ENCODE results near the gene BCAM.
A peak's percentile ranks its signal among the peaks of the same experiment; 100 is the strongest.

The BCAM gene

DNA sequence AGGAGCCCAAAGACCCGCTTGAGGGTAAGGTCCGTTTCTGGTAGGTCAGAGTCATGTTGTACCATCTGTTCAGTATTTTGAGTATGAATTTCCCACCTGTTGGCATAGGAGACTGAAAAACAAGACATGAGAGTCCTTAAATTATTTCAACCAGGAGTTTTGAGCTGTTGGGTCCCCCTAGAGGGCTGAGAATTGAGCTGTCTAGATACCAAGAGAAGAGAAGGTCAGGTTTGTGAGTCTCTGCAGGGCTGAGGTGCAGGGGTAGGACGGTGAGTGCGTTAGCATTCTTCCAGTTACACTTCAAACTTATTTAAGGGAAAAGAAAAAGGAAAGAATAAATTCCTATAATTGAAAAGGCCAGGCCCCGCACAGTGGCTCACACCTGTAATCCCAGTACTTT is 26.2 kb upstream of the BCAM start:
- H3K36me3 ChIP-seq (ENCODE audit: control insufficient read depth in 2 of 2, insufficient read depth in 1 of 2, low read length in 2 of 2) = no peaks in the 10 kb centered on the region
- H3K4me3 ChIP-seq (ENCODE audit: low read depth, low read length) = no peak overlapping the region
- H3K27ac ChIP-seq (ENCODE audit: extremely low read depth, low read depth, low read length) = no peak overlapping the region
- ChIA-PET CTCF (interaction anchor here (0.5 to 5.4 kb wide), 10 partner anchors 8 to 200 kb away, joined by 3 to 72 read pairs (median 6); no protein-coding TSS in a partner anchor), POLR2A (no interaction called here)
- no peaks in the 10 kb centered on the region for H3K4me1 ChIP-seq (ENCODE audit: control insufficient read depth, insufficient read depth, low read length)
- TF ChIP-seq ZSCAN23 (tag by site-specific recombination; IDR thresholded peaks at IDR 0.05) (no peak), ZNF214 (tag by site-specific recombination; IDR thresholded peaks at IDR 0.05; ENCODE audit: borderline replicate concordance) (no peak), SCRT2 (tag by site-specific recombination; IDR thresholded peaks at IDR 0.05) (peak; percentile 68; the same call in 1 of the 2 replicates)
- no peaks in the 10 kb centered on the region for H3K9me3 ChIP-seq (ENCODE audit: control insufficient read depth, insufficient read depth, low read depth, low read length)

- H3K27ac ChIP-seq (ENCODE audit: extremely low read depth, low read depth, low read length) = no peak overlapping the region
- no peaks in the 10 kb centered on the region for H3K36me3 ChIP-seq (ENCODE audit: control insufficient read depth in 2 of 2, insufficient read depth in 1 of 2, low read length in 2 of 2)
- ChIA-PET CTCF (interaction anchor here (0.6 to 5.4 kb wide), 40 partner anchors 9 to 712 kb away, joined by 3 to 72 read pairs (median 5); partner anchors contain the start of genes NECTIN2 and TOMM40), POLR2A (interaction anchor here (1.1 kb wide), 1 partner anchor 10 kb away, joined by 3 read pairs; no protein-coding TSS in a partner anchor)
- TF ChIP-seq ZBTB11 (tag by site-specific recombination; conservative IDR thresholded peaks at IDR 0.05; ENCODE audit: low read depth) (no peak), BCL11B (tag by site-specific recombination; IDR thresholded peaks at IDR 0.05; ENCODE audit: low read depth) (no peak), ZNF596 (tag by site-specific recombination; IDR thresholded peaks at IDR 0.05) (no peak), GLIS2 (tag by site-specific recombination; IDR thresholded peaks at IDR 0.05) (no peak), ZNF24 (tag by site-specific recombination; IDR thresholded peaks at IDR 0.05) (no peak), RBAK (tag by site-specific recombination; IDR thresholded peaks at IDR 0.05) (no peak)
- TF ChIP-seq, protein P1, sequence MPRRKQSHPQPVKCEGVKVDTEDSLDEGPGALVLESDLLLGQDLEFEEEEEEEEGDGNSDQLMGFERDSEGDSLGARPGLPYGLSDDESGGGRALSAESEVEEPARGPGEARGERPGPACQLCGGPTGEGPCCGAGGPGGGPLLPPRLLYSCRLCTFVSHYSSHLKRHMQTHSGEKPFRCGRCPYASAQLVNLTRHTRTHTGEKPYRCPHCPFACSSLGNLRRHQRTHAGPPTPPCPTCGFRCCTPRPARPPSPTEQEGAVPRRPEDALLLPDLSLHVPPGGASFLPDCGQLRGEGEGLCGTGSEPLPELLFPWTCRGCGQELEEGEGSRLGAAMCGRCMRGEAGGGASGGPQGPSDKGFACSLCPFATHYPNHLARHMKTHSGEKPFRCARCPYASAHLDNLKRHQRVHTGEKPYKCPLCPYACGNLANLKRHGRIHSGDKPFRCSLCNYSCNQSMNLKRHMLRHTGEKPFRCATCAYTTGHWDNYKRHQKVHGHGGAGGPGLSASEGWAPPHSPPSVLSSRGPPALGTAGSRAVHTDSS (tag by site-specific recombination; IDR thresholded peaks at IDR 0.05) = no peak
- TF ChIP-seq, protein P2, sequence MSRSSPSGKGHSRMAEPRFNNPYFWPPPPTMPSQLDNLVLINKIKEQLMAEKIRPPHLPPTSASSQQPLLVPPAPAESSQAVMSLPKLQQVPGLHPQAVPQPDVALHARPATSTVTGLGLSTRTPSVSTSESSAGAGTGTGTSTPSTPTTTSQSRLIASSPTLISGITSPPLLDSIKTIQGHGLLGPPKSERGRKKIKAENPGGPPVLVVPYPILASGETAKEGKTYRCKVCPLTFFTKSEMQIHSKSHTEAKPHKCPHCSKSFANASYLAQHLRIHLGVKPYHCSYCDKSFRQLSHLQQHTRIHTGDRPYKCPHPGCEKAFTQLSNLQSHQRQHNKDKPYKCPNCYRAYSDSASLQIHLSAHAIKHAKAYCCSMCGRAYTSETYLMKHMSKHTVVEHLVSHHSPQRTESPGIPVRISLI (tag by site-specific recombination; IDR thresholded peaks at IDR 0.05) = no peak
- TF ChIP-seq, protein P3, sequence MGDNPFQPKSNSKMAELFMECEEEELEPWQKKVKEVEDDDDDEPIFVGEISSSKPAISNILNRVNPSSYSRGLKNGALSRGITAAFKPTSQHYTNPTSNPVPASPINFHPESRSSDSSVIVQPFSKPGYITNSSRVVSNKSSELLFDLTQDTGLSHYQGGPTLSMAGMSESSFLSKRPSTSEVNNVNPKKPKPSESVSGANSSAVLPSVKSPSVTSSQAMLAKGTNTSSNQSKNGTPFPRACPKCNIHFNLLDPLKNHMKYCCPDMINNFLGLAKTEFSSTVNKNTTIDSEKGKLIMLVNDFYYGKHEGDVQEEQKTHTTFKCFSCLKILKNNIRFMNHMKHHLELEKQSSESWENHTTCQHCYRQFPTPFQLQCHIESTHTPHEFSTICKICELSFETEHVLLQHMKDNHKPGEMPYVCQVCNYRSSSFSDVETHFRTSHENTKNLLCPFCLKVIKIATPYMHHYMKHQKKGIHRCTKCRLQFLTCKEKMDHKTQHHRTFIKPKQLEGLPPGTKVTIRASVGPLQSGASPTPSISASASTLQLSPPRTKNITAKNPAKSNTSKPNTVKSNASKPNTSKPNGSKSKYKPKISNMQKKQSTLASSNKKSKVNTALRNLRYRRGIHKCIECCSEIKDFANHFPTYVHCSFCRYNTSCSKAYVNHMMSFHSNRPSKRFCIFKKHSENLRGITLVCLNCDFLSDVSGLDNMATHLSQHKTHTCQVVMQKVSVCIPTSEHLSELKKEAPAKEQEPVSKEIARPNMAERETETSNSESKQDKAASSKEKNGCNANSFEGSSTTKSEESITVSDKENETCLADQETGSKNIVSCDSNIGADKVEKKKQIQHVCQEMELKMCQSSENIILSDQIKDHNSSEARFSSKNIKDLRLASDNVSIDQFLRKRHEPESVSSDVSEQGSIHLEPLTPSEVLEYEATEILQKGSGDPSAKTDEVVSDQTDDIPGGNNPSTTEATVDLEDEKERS (tag by site-specific recombination; IDR thresholded peaks at IDR 0.05) = no peak
- no peaks in the 10 kb centered on the region for H3K9me3 ChIP-seq (ENCODE audit: control insufficient read depth, insufficient read depth, low read depth, low read length)
- no peak overlapping the region for H3K4me3 ChIP-seq (ENCODE audit: low read depth, low read length)
- no peaks in the 10 kb centered on the region for H3K4me1 ChIP-seq (ENCODE audit: control insufficient read depth, insufficient read depth, low read length)
These were observed 25.4 kb upstream of the BCAM start for GRCh38 chr19:44783545-44783944.

Measured in HEK293 (cell line).